DND-41 (cell line): ENCODE measurements around the gene LYRM1.

Experiments used
- EZH2 ChIP-seq: IDR thresholded peaks from 3 replicates; pipeline ENCODE4 v1.6.1; 2012; ENCODE audit warnings: borderline replicate concordance, low read depth, mild to moderate bottlenecking, moderate library complexity, low read length, inconsistent platforms; ENCODE audit not compliant: severe bottlenecking
- TF ChIP-seq, protein P1 (sequence below): IDR thresholded peaks from 2 replicates; pipeline ENCODE4 v1.5.1; 2012; ENCODE audit warnings: borderline replicate concordance, low read length, moderate library complexity, mild to moderate bottlenecking; ENCODE audit not compliant: poor library complexity, severe bottlenecking; ENCODE audit errors: extremely low read depth

DNA sequence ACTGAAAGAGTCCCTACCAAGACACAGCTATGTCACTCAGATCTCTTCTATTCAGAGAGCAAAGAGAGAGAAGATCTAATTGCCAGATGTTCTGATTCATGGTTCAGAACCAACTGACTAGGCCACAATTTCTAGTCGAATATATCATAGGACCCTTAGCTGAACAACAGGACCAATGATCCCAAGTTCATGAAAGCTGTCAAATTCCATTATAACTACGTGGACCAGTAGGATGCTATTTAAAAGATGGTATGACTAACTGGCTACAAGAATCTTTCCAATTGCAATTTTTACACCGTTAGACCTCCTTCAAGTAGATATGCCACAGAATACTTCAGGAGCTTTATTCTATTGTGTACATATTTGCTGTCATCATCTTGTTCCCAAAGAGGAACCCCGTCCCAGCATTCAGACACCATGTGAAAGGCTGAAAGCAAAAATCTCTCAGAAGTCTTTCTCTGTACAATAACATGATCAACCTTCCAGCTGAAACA is 26.4 kb upstream of the LYRM1 start:
- TF ChIP-seq, protein P1, sequence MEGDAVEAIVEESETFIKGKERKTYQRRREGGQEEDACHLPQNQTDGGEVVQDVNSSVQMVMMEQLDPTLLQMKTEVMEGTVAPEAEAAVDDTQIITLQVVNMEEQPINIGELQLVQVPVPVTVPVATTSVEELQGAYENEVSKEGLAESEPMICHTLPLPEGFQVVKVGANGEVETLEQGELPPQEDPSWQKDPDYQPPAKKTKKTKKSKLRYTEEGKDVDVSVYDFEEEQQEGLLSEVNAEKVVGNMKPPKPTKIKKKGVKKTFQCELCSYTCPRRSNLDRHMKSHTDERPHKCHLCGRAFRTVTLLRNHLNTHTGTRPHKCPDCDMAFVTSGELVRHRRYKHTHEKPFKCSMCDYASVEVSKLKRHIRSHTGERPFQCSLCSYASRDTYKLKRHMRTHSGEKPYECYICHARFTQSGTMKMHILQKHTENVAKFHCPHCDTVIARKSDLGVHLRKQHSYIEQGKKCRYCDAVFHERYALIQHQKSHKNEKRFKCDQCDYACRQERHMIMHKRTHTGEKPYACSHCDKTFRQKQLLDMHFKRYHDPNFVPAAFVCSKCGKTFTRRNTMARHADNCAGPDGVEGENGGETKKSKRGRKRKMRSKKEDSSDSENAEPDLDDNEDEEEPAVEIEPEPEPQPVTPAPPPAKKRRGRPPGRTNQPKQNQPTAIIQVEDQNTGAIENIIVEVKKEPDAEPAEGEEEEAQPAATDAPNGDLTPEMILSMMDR: no peak
- TF ChIP-seq EZH2: no peak
